Activated CD8-positive, alpha-beta memory T cell treated with anti-CD3 and anti-CD28 coated beads for 24 hours (primary cell): ENCODE measurements around the gene SPRR2F.

Source experiments
- DNase-seq: peaks from one replicate; pipeline ENCODE4 v3.0.0-alpha.2; 2020

The SPRR2F gene

GRCh38 chr1:153072806-153073726 lies 40.2 kb downstream of the SPRR2F start:
- no peak for DNase-seq

- no peak for DNase-seq
Measured at GRCh38 chr1:153071511-153071910, 41.8 kb downstream of the SPRR2F start, which contains the start of gene SPRR2B. TSS of gene SPRR2B (minus strand) at chr1:153071611. CDS start at chr1:153070839, 772 bp downstream.

DNA sequence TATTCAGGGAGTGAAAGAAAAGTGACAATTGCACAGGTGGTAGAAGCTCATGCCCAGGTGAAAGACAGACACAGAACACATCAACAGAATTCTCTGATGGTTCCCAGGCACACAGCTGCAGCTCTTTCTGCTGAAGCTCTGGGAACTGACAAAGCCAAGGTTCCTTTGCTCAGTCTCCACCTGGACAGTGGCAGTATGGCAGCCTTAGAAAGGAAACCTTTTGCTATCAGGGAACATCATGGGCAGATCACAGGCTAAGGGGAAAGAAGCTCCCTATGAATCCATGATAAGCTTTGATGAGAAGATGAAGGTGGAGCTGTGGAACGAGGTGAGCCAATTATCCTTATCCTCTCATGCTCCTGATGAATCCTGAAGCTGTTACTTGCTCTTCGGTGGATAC lies 43.1 kb downstream of the SPRR2F start:
- no peak for DNase-seq
